Testis (tissue), 3 donors: ENCODE data around the gene JADE2. TPM values are rescaled to one million over a fixed set of nuclear protein-coding genes. Genes with fewer than 3 reads are reported as not detected.

Experiments used
- DNase-seq: peaks from one replicate; pipeline ENCODE4 v3.0.0-alpha.2; 2019
- H3K27ac ChIP-seq, 2 donors: fragments of 200-600 bp; sonication (generic); one replicate each; pipeline ENCODE4 v1.5.1; 2019
- H3K27me3 ChIP-seq: fragments of 200-600 bp; sonication (generic); one replicate; pipeline ENCODE4 v1.5.1; 2019
- H3K36me3 ChIP-seq: fragments of 200-600 bp; sonication (generic); one replicate; pipeline ENCODE4 v1.5.1; 2017; ENCODE audit warnings: low read depth; ENCODE audit errors: missing control alignments
- H3K4me1 ChIP-seq: fragments of 200-600 bp; sonication (generic); one replicate; pipeline ENCODE4 v1.5.1; 2019
- H3K4me3 ChIP-seq, 2 donors: fragments of 200-600 bp; sonication (generic); one replicate each; pipeline ENCODE4 v1.5.1; 2017 to 2019
- H3K9me3 ChIP-seq: fragments of 200-600 bp; sonication (generic); one replicate; pipeline ENCODE4 v1.5.1; 2017
- POLR2A ChIP-seq: fragments of 450-650 bp; IDR thresholded peaks from one replicate; pipeline ENCODE4 v1.6.1; 2017; ENCODE audit warnings: antibody characterized with exemption, mild to moderate bottlenecking, moderate library complexity
- WGBS, 2 donors: methylation state at CpG; one replicate each; pipeline ENCODE4 v1.1.5; 2018; 5-methylcytosine and 5-hydroxymethylcytosine counted together
- intact Hi-C: fragments of 100-400 bp; cut with DNase I; formaldehyde crosslinking; loops from one replicate; pipeline ENCODE4 v1.15.1; 2023; ENCODE audit warnings: low total_unique reads
- polyA plus RNA-seq: library from polyadenylated mRNA; stranded (reverse); fragments of 350-450 nt; fragmentation: Illumina TruSeq; extraction: RNeasy Lipid Tissue Mini Kit (QIAGEN cat#74804); gene quantifications from one replicate; pipeline ENCODE4 v1.2.3, GENCODE V29; 2014; ENCODE audit warnings: low read depth, low replicate concordance; ENCODE audit not compliant: insufficient read depth
- total RNA-seq, 2 donors: library from RNA; depleted of rRNA; stranded (reverse); fragments of >200 nt; gene quantifications; one replicate each; pipeline ENCODE4 v1.2.3, GENCODE V29; 2016
- TF ChIP-seq, protein P1 (sequence below), 3 experiments: fragments of 450-650 bp in 2 of 3; fragments of 200-600 bp in 1 of 3; sonication (generic) in 1 of 3; IDR thresholded peaks; one replicate each; pipeline ENCODE4 v1.5.1; 2016 to 2019; ENCODE audit warnings: antibody characterized with exemption in 3 of 3, mild to moderate bottlenecking in 2 of 3, moderate library complexity in 1 of 3

JADE2 gene
- total and polyA plus RNA-seq, 3 donors from 2014 or later, result 26.0 to 67.2 (median 54.5) TPM

DNA sequence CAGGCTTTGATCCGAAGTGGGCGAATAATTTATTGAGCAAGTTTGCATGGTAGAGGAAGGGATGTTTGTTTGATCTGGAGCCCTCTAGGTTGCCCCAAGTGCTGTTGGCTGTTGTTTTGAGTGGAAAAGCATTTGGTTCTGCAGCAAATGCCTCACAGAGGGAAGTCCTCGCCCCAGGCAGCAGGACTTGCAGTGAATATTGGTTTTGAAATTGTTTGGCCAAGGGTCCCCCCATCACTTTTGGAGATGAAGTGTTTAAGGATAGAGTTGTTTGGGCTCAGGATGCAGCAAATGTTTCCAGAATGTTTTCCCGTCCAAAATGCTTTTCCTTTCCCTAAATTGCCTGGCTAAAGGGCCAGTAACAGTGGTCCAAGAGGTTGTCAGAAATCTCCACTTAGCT is 3.1 kb downstream of the JADE2 start:
- TF ChIP-seq, protein P1, sequence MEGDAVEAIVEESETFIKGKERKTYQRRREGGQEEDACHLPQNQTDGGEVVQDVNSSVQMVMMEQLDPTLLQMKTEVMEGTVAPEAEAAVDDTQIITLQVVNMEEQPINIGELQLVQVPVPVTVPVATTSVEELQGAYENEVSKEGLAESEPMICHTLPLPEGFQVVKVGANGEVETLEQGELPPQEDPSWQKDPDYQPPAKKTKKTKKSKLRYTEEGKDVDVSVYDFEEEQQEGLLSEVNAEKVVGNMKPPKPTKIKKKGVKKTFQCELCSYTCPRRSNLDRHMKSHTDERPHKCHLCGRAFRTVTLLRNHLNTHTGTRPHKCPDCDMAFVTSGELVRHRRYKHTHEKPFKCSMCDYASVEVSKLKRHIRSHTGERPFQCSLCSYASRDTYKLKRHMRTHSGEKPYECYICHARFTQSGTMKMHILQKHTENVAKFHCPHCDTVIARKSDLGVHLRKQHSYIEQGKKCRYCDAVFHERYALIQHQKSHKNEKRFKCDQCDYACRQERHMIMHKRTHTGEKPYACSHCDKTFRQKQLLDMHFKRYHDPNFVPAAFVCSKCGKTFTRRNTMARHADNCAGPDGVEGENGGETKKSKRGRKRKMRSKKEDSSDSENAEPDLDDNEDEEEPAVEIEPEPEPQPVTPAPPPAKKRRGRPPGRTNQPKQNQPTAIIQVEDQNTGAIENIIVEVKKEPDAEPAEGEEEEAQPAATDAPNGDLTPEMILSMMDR (IDR thresholded peaks at IDR 0.05), result no peak
- TF ChIP-seq POLR2A, result no peak
- WGBS, 2 donors, result 51 to 60% methylated on average over 4 of the region's 4 CpGs
- intact Hi-C loops, result loop anchor here (10.0 kb wide), 1 partner anchor 64 kb away; no protein-coding TSS in a partner anchor
- Histone ChIP-seq H3K9me3 (no peaks in the 10 kb centered on the region), H3K36me3 (no peaks in the 10 kb centered on the region), H3K4me1 (peaks cover 44% of the 10 kb centered on the region), H3K4me3 (no peak overlapping the region), H3K27me3 (no peaks in the 10 kb centered on the region), H3K27ac (peak overlapping the region in 1 of 2 donors; percentile 99)
- DNase-seq, result no peak

DNA sequence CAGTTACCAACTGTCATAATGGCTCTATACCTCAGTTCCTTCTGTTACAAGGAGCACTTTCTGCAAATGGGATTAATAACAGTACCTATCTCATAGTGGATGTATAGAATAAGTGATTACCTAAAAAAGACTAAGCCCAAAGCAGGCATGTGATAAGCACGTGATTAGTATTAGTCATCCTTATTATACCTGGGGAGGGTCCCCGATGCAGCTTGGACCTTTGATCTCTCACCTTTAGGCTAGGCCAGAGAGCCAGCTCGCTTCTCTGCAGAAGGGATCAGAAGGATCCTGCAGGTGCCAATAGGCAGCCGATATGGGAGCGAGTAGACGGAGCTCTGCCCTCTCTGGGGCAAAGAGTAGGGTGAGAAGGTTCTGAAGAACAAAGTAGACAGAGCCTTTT is 4.0 kb downstream of the JADE2 start:
- peak overlapping the region in 1 of 2 donors; percentile 99 for H3K27ac ChIP-seq
- no peak overlapping the region for H3K4me3 ChIP-seq
- whole genome bisulfite sequencing, 2 donors, result 87% methylated on average over 5 to 6 of the region's 6 CpGs
- intact Hi-C loops, result loop anchor here (10.0 kb wide), 1 partner anchor 65 kb away; no protein-coding TSS in a partner anchor
- H3K36me3 ChIP-seq, result no peaks in the 10 kb centered on the region
- H3K4me1 ChIP-seq, result peaks cover 46% of the 10 kb centered on the region
- no peaks in the 10 kb centered on the region for H3K9me3 ChIP-seq
- TF ChIP-seq, protein P1 (IDR thresholded peaks at IDR 0.05), result no peak
- no peak for TF ChIP-seq POLR2A
- DNase-seq, result no peak
- H3K27me3 ChIP-seq, result no peaks in the 10 kb centered on the region

DNA sequence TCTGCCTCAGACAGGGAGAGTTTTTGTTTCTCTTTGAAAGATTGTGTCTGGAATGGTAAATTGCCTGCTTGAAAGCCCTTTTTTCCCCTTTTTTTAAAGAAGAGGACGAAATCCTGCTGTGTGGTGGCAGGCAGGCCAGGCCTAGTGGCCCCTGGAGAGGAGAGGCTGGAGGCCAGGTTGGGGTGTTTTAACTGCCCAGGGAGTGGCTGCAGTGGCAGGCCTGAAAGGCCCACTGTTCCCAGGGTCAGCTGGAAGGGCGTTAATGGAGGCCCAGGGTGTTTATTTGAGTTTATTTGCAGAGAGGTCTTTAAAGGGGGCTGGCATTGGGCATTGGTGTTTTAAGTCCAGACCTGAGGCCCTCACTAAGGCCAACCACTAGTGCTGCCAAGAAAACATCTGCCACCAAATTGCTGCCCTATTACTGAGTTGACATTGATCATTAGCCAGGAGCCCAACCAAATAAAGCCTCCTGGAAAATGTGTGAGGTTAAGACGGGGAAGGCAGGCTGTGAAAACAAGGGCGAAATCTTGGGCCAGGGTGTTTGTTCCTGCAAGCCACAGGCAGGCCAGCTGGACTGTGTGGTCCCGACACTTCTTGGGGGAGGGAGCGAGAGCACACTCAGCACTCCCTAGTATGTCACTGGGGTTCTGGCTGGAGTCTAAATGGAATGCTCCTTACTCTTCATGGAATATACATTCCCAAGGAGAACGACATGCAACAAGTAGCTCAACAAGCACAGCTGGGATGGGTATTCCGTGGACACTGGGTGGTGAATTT is 5.0 kb downstream of the JADE2 start:
- Histone ChIP-seq H3K36me3 (no peaks in the 10 kb centered on the region), H3K27ac (peak overlapping the region in 1 of 2 donors; percentile 99), H3K4me3 (no peak overlapping the region), H3K27me3 (no peaks in the 10 kb centered on the region), H3K9me3 (no peaks in the 10 kb centered on the region), H3K4me1 (peaks cover 48% of the 10 kb centered on the region)
- peak; percentile 64 for DNase-seq
- TF ChIP-seq POLR2A, result no peak
- TF ChIP-seq, protein P1 (IDR thresholded peaks at IDR 0.05), result no peak
- WGBS, 2 donors, result 37 to 58% methylated on average over 8 of the region's 8 CpGs
- intact Hi-C loops, result no loop called here

DNA sequence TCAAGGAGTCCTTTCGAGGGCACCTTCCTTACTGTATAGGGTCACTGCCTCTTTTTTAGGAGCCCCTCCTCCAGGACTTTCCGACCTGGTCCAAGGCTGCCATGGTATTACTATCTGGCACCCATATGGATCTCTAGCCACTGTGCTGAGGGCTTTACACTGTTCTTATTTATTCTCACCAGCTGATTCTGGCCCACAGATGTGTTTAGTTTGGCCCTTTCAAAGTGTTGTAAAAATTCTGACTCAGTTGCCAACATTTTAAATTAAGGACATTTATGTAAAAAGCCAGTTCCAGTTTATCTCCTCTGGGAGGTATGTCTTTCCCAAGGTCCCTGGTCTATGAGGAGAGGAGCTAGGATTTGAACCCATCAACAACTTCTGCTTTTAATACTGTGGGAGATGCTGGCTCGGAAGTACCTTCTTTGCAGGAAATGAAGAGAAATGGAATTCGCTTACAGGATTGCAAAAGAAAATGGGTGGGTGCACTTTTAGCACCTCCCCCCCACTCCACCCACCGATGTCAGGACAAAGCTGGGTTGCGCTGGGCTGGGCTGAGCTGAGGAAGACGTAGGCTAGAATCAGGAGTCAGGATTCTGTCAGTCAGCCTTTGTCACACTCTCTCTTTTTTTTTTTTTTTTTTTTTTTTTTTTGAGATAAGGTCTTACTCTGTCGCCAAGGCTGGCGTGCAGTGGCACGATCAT is 7.8 kb downstream of the JADE2 start:
- H3K27ac ChIP-seq, result no peak overlapping the region
- H3K9me3 ChIP-seq, result no peaks in the 10 kb centered on the region
- TF ChIP-seq, protein P1 (IDR thresholded peaks at IDR 0.05), result no peak
- no peak for TF ChIP-seq POLR2A
- intact Hi-C loops, result no loop called here
- DNase-seq, result peak; percentile 66
- H3K27me3 ChIP-seq, result no peaks in the 10 kb centered on the region
- H3K36me3 ChIP-seq, result no peaks in the 10 kb centered on the region
- 51 to 60% methylated on average over 10 of the region's 10 CpGs for WGBS, 2 donors
- no peak overlapping the region for H3K4me3 ChIP-seq
- H3K4me1 ChIP-seq, result peaks cover 42% of the 10 kb centered on the region
